Panc1 (cell line): ENCODE measurements around the gene ARFGEF2. TPM values are rescaled to one million over a fixed set of nuclear protein-coding genes. Genes with fewer than 3 reads are reported as not detected.

Source experiments
- ATAC-seq: fragments of 200-7000 bp; cut with Tn5 transposase; 2 replicates; pipeline ENCODE4 v1.9.1; 2020; ENCODE audit warnings: mild to moderate bottlenecking, moderate library complexity
- BruUV-seq: library from RNA; stranded (reverse); fragments of 400-500 nt; replicated peaks from 2 replicates; lab custom pipeline; 2021; lab: Mats Ljungman, UMichigan
- CTCF ChIA-PET: fragments of 300-600 bp; sonication (Branson Sonifier 250); formaldehyde crosslinking; loops from one replicate; lab custom pipeline; 2022; ENCODE audit warnings: antibody characterized with exemption; lab: Charles Lee
- POLR2A ChIA-PET: fragments of 300-600 bp; sonication (Branson Sonifier 250); formaldehyde crosslinking; loops from one replicate; lab custom pipeline; 2022; ENCODE audit warnings: antibody characterized with exemption; lab: Charles Lee
- DNase-seq: peaks from one replicate; pipeline ENCODE4 v3.0.0-alpha.2; 2010; ENCODE audit warnings: low read depth, low spot score
- H3K27ac ChIP-seq: 2 replicates; pipeline ENCODE4 v1.5.1; 2011; ENCODE audit warnings: mild to moderate bottlenecking, low read length, inconsistent platforms
- H3K27me3 ChIP-seq: fragments of 200-500 bp; sonication (Bioruptor generic); 2 replicates; pipeline ENCODE4 v1.6.0; 2014; ENCODE audit warnings: low read length, inconsistent platforms; ENCODE audit not compliant: control insufficient read depth, insufficient read depth
- H3K36me3 ChIP-seq: fragments of 200-500 bp; sonication (Bioruptor generic); 2 replicates; pipeline ENCODE4 v1.5.1; 2014; ENCODE audit warnings: inconsistent platforms, mild to moderate bottlenecking, low read length, moderate library complexity; ENCODE audit not compliant: control insufficient read depth, insufficient read depth
- H3K4me1 ChIP-seq: 2 replicates; pipeline ENCODE4 v1.5.1; 2011; ENCODE audit warnings: inconsistent platforms, mild to moderate bottlenecking, low read length, moderate library complexity; ENCODE audit not compliant: control insufficient read depth, insufficient read depth
- H3K4me3 ChIP-seq, 2 experiments: 2 replicates each; pipeline ENCODE4 v1.5.1; 2011 to 2012; ENCODE audit warnings: low read depth in 2 of 2, low read length in 2 of 2, mild to moderate bottlenecking in 2 of 2, inconsistent platforms in 1 of 2, moderate library complexity in 1 of 2
- H3K9me3 ChIP-seq: fragments of 200-500 bp; sonication (Bioruptor generic); 2 replicates; pipeline ENCODE4 v1.5.1; 2014; ENCODE audit warnings: low read depth, mild to moderate bottlenecking, inconsistent platforms, low read length, moderate library complexity; ENCODE audit not compliant: control insufficient read depth, insufficient read depth
- POLR2AphosphoS5 ChIP-seq: IDR thresholded peaks from 2 replicates; pipeline ENCODE4 v1.6.1; 2012; ENCODE audit warnings: mild to moderate bottlenecking, low read depth, low read length, moderate library complexity
- SIN3A ChIP-seq: IDR thresholded peaks from 2 replicates; pipeline ENCODE4 v1.6.1; 2012; ENCODE audit warnings: low read depth, mild to moderate bottlenecking, low read length, moderate library complexity, borderline replicate concordance; ENCODE audit not compliant: insufficient read depth
- TCF7L2 ChIP-seq: IDR thresholded peaks from 2 replicates; pipeline ENCODE4 v1.6.1; 2011; ENCODE audit warnings: mild to moderate bottlenecking, low read depth, low read length, inconsistent platforms
- in situ Hi-C: cut with HindIII; loops from 2 replicates; pipeline ENCODE4 v1.10.0; 2016; ENCODE audit warnings: low sequenced_read_pairs, low pct_unique_long_range_greater_than_20kb
- intact Hi-C: fragments of 100-400 bp; cut with micrococcal nuclease; formaldehyde crosslinking; loops from one replicate; pipeline ENCODE4 v1.10.0; 2022; ENCODE audit not compliant: unreplicated experiment
- total RNA-seq: library from RNA; stranded (reverse); gene quantifications from one replicate; pipeline ENCODE4 v1.2.1, GENCODE V29; 2021; ENCODE audit not compliant: unreplicated experiment
- TF ChIP-seq, protein P1 (sequence below), 2 experiments: IDR thresholded peaks; 2 replicates each; pipeline ENCODE4 v1.6.1; 2011 to 2012; ENCODE audit warnings: low read depth in 2 of 2, control low read depth in 1 of 2, low read length in 1 of 2, mild to moderate bottlenecking in 1 of 2, moderate library complexity in 1 of 2; ENCODE audit not compliant: insufficient read depth in 1 of 2
- TF ChIP-seq, protein P2 (sequence below): fragments of 450-650 bp; IDR thresholded peaks from 2 replicates; pipeline ENCODE4 v1.5.1; 2017; ENCODE audit warnings: mild to moderate bottlenecking

Gene ARFGEF2
- total RNA-seq, 1 experiment from 2014 or later, result 36.6 TPM

DNA sequence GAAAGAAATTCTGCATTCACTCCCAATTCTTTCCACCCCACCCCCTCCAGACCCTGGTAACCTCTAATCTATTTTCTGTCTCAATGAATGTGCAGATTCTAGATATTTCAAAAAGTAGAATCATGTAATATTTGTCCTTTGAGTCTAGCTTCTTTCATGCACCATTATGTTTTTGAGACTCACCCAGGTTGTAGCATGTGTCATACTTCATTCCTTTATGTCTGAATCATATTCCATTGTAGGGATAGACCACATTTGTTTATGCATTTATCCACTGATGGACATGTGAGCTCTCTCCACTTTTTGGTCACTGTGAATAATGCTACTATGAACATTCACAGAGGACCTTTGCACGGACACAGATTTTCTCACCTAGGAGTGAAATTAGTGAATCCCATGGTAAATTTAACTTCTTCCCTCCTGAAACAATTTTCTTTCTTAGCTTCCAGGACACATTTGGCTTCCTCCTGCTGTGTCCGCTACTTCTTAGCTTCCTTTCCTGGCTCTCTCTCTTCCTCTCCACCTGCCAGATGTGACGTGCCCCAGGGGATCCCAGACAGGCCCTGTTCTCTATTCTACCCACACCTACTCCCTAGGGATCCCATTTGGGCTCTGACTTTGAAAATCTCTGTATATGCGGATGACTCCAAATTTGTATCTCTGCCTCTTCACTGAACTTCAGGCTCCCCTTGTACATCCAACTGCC, 24.1 kb upstream of the ARFGEF2 start:
- ATAC-seq (peak; percentile 93), DNase-seq (peak; percentile 91)
- POLR2A ChIA-PET, result interaction anchor here (0.6 kb wide), 1 partner anchor 24 kb away, joined by 10 read pairs; no protein-coding TSS in a partner anchor
- CTCF ChIA-PET, result interaction anchor here (1.1 kb wide), 1 partner anchor 240 kb away, joined by 5 read pairs; no protein-coding TSS in a partner anchor
- Histone ChIP-seq H3K4me3 (no peak overlapping the region), H3K9me3 (no peaks in the 10 kb centered on the region), H3K36me3 (no peaks in the 10 kb centered on the region), H3K27me3 (no peaks in the 10 kb centered on the region), H3K27ac (peak overlapping the region; percentile 4; the same call in 1 of the 2 replicates), H3K4me1 (peaks cover 4% of the 10 kb centered on the region; the same call in 1 of the 2 replicates)
- TSS peak; percentile 71 for BruUV-seq
- in situ Hi-C loops, result no loop called here
- no peak for TF ChIP-seq POLR2AphosphoS5
- TF ChIP-seq SIN3A, result no peak
- TF ChIP-seq, protein P1, sequence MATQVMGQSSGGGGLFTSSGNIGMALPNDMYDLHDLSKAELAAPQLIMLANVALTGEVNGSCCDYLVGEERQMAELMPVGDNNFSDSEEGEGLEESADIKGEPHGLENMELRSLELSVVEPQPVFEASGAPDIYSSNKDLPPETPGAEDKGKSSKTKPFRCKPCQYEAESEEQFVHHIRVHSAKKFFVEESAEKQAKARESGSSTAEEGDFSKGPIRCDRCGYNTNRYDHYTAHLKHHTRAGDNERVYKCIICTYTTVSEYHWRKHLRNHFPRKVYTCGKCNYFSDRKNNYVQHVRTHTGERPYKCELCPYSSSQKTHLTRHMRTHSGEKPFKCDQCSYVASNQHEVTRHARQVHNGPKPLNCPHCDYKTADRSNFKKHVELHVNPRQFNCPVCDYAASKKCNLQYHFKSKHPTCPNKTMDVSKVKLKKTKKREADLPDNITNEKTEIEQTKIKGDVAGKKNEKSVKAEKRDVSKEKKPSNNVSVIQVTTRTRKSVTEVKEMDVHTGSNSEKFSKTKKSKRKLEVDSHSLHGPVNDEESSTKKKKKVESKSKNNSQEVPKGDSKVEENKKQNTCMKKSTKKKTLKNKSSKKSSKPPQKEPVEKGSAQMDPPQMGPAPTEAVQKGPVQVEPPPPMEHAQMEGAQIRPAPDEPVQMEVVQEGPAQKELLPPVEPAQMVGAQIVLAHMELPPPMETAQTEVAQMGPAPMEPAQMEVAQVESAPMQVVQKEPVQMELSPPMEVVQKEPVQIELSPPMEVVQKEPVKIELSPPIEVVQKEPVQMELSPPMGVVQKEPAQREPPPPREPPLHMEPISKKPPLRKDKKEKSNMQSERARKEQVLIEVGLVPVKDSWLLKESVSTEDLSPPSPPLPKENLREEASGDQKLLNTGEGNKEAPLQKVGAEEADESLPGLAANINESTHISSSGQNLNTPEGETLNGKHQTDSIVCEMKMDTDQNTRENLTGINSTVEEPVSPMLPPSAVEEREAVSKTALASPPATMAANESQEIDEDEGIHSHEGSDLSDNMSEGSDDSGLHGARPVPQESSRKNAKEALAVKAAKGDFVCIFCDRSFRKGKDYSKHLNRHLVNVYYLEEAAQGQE (IDR thresholded peaks at IDR 0.05; ENCODE audit: insufficient read depth in 1 of 2, low read depth in 2 of 2, low read length in 1 of 2), result no peak
- TF ChIP-seq, protein P2, sequence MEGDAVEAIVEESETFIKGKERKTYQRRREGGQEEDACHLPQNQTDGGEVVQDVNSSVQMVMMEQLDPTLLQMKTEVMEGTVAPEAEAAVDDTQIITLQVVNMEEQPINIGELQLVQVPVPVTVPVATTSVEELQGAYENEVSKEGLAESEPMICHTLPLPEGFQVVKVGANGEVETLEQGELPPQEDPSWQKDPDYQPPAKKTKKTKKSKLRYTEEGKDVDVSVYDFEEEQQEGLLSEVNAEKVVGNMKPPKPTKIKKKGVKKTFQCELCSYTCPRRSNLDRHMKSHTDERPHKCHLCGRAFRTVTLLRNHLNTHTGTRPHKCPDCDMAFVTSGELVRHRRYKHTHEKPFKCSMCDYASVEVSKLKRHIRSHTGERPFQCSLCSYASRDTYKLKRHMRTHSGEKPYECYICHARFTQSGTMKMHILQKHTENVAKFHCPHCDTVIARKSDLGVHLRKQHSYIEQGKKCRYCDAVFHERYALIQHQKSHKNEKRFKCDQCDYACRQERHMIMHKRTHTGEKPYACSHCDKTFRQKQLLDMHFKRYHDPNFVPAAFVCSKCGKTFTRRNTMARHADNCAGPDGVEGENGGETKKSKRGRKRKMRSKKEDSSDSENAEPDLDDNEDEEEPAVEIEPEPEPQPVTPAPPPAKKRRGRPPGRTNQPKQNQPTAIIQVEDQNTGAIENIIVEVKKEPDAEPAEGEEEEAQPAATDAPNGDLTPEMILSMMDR, result no peak
- no peak for TF ChIP-seq TCF7L2
- intact Hi-C loops, result no loop called here

DNA sequence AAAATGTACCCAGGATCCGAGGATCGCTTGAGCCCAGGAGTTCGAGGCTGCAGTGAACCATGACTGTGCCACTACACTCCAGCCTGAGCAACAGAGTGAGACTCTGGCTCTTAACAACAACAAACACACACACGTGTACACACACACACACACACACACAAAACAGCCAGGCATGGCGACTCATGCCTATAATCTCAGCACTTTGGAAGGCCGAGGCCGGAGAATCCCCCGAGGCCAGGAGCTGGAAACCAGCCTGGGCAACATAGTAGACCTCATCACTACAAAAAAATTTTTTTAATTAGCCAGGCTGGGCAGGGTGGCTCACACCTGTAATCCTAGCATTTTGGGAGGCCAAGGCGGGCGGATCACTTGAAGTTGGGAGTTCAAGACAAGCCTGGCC, 23.3 kb upstream of the ARFGEF2 start:
- TF ChIP-seq POLR2AphosphoS5, result no peak
- TF ChIP-seq, protein P2, result no peak
- TF ChIP-seq SIN3A, result no peak
- no peak for TF ChIP-seq TCF7L2
- TF ChIP-seq, protein P1 (IDR thresholded peaks at IDR 0.05; ENCODE audit: insufficient read depth in 1 of 2, low read depth in 2 of 2, low read length in 1 of 2), result no peak
- in situ Hi-C loops (no loop called here), intact Hi-C loops (no loop called here)
- peak; percentile 28; the same call in 1 of the 2 replicates for ATAC-seq
- peaks cover 4% of the 10 kb centered on the region; the same call in 1 of the 2 replicates for H3K4me1 ChIP-seq
- H3K9me3 ChIP-seq, result no peaks in the 10 kb centered on the region
- peak overlapping the region; percentile 4; the same call in 1 of the 2 replicates for H3K27ac ChIP-seq
- ChIA-PET POLR2A (no interaction called here), CTCF (interaction anchor here (0.6 kb wide), 1 partner anchor 56 kb away, joined by 3 read pairs; no protein-coding TSS in a partner anchor)
- DNase-seq, result no peak
- no peaks in the 10 kb centered on the region for H3K36me3 ChIP-seq
- H3K27me3 ChIP-seq, result no peaks in the 10 kb centered on the region
- no TSS peak for BruUV-seq
- no peak overlapping the region for H3K4me3 ChIP-seq
